ENCODE data around the gene LSM4.
A peak's percentile ranks its signal among the peaks of the same experiment; 100 is the strongest.

The LSM4 gene

DNA sequence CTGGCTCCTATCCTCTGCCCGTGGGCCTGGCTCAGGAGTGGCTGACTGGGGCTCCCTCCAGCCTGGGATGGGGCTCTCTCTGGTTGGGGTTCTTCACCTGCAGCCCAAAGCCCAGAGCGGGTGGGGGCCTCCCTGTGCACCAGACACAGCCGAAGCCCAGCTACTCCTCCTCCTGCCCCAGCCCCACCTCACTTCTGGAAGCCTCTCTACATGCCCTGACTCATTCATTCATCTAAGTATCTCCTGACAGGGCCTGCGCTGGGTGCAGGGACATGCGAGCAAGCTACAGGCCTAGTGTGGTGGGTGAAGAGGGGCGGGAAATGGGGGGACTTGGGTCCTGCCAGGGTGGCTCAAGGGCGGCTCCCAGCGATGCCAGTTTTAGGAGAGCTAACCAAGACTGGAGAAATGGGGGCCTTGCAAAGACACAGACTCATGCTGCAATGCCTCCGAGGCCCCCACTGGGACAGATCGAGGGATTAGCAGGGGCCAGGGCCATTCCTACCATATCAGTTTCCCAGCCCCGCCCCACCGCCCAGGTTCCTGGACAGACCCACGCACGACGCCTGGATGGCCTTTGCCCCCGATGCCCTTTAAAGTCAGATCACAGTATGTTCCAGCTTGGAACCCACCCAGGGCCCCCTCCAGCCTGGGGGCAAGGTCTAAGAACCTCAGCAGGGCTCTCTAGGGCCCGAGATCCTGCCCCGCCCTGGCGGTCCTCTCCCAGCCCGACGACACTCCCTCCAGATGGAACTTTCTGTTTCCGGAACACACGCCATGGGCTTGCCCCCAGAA lies 12.6 kb downstream of the LSM4 start:
- DNase-seq, result no peak

DNA sequence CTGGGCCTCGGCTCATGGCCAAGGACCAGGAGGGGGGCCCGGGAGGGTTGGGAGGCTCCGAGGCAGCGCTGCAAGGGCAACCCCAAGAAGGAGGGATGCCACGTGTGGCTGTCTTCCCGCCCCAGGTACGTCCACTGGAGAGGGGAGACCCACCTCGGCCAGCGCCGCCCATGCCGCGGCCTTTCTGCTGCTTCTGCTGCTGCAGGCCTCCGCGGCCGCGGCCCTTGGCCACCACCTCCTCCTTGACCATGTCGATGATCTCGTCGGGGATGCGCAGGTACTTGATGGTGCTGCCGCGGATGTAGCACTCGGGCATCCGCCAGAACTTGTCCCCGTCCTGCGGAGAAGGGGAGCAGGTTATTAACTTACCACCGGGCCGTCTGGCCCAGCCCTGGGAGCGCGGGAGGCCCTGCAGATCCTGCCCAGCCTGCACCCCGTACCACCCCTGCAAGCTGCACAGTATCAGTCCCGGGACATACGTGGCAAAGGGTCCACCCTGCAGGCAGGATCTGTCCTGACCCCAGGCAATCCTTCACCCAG lies 13.3 kb downstream of the LSM4 start:
- DNase-seq, result no peak

DNA sequence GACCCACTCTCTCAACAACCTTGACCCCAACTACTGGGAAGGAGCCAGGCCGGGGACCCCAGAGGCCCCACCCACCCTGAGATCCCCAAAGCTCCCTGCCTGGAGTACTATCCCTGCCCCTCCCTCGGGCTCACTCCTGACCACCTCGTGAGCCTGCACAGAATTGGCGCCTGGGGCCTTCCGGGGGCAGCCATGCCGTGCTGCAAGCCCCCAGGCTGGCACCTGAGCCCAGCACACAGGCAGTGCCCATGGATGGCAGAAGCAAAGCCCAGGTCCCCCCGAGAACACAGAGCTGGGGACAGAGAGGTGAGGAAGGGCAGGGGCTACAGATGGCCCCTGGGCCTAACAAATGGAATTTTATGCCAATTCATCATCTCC lies 13.9 kb downstream of the LSM4 start:
- no peak for DNase-seq

DNA sequence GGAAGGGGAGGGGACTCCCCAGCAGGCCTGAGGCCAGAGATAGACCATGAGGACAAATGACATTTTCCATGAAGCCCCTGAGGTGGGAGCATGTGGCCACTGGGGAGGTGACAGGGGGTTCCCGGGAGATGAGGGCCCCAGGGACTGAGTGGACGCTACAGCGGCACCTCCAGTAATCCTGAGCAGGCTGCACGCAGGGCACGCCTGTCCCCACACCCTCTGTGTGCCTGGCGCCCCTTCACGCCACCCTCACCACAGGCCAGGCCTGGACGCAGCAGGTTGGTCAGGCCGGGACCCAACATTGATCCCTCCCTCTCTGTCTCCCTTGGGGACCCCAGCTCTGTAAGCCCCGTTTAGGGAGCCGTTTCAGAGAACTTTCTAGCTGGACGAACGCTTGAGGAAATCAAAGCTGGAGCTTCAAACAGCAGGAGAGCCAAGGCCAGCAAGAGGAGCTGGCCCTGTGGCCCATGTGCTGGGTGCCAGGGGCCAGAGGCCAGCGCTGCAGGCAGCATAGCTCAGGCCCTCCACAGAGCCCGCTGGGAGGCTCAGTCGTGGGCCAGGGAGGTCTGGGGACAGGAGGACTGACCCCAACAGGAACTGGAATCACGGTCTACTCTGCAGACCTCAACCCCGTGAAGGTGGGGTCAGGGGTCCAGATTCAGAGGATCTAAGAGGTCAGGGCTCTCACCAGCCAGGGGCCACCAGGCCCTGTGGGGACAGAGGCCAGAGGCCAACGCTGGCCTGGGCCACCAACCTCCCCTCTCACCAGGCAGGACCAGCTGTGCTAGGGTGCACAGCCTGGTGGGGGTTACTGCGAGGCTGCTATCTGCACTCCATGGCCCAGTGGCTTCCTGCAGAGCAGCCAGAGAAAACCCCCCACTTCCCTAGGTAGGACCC lies 14.6 kb downstream of the LSM4 start:
- no peak for DNase-seq

DNA sequence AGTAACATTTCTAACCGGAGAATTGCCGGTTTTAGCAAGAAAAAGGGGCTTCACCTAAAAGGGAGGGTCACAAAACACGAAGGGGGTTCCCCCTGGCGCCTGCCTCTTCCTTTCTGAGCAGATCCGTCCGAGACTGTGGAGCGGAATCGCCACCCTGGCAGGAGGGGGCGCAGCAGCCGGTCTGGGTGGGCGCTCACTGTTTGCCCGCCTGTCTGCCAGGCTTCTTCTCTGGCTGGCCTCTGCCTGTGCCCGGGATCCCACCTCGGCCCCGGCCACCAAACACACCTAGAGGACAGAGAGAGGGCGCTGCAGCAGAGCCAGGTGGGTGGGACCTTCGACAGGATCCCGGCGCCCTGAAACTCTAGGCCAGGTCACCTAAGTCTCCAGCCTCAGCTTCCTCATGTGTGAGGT lies 15.6 kb downstream of the LSM4 start:
- no peak for DNase-seq

DNA sequence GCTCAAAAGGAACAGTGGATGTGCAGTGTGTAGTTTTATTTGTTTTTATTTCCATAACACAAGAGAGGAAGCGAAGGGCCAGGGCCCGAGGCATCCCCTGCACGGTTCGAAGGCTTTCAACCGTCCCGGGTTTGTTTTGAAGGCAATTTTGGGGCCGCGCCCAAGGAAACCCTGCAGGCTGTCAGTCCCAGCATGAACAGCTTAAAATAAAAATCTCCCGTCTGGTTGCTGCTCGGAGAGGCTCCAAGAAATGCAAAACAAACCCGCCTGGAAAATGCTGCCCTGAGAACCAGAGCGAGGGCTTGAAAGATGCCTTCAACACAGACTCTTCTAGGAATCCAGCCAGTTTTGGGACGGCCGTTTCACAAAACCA lies 16.0 kb downstream of the LSM4 start:
- DNase-seq, result no peak

DNA sequence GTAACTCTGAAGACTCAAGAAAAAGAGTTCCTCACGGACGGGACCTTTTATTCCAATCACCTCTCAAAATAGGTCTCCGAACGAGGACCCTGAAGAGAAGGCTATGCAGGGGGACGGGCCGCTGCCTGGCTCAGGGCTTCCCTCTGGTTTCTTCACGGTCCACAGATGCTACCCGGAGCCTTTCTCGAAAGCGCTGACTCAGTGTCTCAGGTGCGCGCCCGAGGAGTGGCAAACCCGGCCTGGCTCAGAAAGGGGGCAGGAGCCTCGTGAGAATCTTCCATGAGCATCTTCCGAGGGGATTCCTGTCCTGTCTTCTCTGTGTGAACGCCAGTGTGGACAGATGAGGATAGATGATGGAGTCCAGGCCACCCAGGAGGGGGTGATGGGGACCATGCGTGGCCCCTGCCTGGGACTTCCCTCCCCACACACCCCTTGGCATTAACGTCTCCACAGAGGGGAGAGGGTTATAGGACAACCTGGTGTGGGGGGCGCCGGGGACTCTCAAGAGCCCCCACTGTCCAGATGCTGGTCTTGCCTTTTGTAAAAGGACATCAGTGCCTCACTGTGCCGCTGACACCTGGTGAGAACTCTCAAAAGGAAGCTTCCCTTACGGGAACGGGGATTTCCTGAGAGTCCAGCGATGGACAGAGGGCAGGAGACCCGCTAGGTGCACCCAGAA lies 16.5 kb downstream of the LSM4 start:
- DNase-seq, result no peak

DNA sequence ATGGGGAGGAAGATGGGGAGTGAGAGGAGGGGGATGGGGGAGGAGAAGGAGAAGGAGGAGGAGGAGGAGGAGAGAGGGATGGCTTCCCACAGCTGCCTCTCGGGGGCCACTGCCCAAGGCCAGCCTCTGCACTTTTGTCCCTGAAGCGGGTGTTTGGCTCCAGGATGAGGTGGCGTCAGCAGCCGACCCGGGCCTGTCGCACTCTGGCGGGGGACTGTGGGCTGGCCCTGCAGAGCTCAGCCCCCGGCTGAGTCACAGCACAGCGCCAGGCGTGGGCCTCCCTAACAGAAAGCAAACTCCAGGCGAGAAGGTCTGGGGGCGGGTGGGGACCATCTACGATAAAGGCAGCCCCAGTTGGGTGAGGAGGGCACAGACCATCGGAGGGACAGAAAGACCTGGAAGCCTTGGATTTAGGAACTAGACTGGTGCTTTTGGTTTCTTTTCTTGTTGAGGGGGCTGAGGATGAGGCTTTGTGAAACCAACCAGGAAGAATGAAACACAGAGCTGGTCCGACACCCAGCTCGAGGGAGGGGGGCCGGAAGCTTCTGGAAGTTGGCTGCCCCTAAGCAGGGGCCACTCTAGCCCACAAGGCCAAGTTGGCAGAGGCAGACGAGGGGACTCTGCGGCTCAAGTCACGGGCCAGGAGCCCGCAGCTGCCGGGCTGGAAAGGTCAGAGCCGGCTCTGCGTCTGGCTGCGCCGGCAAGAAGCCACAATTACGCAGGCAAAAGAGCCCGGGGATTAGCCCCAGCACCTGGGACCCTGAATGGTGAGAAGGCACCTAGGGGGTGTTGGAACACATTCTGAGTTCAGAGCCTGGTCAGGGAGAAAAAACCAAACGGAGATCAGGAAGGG lies 18.2 kb downstream of the LSM4 start:
- DNase-seq, result peak; percentile 89

DNA sequence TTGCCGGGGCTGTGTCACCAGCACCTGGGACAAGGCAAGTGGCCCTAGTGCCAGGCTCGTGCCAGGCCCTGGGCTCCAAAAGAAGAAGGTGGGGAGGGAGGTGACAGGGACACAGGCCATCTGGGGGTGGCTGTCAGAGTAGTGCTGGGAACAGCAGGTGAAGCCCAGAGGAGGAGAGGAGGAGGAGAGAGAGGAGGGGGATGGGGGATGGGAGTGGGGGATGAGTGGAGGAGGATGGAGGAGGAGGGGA lies 18.7 kb downstream of the LSM4 start:
- no peak for DNase-seq

DNA sequence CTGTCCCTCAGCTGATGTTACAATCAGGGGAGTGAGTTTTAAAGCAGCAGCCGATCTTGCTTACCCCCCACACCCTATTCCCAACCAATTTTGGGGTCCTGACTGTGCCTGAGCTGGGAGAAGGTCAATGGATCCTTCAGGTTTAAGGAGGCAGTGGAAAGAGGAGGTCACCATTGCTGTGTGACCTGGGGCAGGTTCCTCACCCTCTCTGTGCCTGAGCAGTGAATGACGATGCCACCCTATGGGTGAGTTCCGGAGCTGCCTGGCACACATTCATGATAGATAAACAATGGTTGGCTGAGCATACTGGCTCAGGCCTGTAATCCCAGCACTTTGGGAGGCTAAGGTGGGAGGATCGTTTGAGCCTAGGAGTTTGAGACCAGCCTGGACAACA lies 21.2 kb downstream of the LSM4 start:
- DNase-seq, result no peak

DNA sequence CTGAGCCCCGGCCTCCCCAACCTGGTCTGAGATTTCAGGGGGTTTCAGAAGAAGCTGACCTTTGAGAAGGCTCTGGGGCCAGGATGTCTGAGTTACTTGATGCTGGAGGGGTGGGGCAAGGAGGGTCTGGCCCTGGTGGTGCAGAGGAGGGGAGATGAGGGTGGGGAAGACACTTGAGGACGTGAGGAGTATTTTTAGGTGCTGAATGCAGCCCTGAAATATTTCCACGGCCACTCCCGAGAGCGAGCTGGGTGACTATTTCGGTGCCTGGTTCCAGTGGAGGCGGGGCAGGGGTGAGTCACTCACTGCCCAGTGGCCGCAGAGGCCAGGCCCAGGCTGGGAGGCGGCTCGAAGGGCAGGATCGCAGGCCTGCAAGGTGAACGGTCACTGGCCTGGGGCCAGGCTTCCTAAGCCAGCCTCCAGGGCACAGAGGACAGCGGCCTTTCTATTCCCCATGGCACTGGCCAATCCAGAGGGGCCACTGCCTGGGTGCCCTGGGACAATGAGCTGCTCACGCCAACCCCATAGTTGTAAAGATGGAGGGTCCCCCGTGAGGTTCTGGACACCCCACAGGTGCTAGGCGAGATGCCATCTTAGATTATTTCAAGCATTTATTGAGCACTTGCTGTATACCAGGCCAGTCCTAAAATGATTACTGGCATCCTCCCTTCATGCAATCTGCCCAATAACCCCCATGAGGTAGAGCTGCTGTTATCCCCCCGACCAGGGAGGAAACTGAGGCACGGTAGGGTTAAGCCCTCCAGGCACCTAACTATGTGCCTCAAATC lies 21.8 kb downstream of the LSM4 start:
- DNase-seq, result peak; percentile 8

DNA sequence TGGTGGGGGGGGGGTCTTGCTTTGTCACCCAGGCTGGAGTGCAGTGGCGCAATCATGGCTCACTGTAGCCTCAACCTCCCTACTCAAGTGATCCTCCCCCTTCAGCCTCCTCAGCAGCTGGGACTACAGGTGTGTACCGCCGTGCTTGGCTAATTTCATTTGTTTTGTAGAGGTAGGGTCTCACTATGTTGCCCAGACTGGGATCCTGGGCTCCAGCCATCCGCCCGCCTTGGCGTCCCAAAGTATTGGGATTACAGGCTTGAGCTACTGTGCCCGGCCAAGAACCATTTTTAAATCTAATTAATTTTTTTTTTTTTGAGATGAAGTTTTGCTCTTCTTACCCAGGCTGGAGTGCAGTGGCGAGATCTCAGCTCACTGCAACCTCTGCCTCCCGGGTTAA lies 23.2 kb downstream of the LSM4 start:
- DNase-seq, result no peak

DNA sequence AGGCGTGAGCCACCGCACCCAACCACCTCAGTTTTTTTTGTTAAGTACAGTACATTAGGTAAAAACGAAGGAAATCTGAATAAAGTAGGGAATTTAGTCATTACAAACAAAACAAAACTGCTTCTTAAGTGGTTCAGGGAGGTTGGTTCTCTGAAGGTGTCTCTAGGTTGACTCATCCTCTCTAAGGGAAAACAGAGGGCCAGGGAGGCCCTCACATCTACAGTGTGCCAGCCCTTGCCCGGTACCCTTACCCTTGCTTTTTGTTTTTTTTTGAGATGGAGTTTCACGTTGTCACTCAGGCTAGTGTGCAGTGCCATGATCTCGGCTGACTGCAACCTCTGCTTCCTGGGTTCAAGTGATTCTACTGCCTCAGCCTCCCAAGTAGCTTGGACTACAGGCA lies 24.3 kb downstream of the LSM4 start:
- no peak for DNase-seq

DNA sequence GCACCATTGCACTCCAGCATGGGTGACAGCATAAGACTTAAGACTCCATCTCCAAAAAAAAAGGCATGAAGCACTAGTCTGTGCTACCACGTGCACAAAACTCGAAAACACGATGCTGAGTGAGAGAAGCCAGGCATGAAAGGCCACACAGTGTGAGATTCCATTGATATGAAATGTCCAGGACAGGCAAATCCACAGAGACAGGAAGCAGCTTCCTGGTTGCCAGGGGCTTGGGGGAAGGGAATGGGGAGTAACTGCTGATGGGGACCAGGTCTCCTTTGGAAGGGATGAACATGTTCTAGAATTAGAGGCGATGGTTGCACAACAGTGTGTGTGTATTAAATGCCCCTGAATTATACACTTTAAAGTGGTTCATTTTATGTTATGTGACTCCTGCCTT lies 25.6 kb downstream of the LSM4 start:
- DNase-seq, result no peak

DNA sequence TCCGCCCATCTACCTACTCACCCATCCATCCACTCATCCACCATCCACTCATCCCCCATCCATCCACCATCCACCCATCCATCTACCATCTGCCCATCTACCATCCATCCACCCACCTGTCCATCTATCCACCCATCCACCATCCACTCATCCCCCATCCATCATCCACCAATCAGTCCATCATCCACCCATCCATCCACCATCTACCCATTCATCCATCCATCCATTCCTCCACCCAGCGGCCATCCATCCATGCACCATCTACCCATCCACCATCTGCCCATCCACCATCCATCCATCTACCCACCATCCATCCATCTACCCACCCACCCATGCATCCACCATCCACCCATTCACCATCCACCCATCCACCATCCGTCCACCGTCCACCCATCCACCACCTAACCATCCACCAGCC lies 27.8 kb downstream of the LSM4 start:
- DNase-seq, result no peak

DNA sequence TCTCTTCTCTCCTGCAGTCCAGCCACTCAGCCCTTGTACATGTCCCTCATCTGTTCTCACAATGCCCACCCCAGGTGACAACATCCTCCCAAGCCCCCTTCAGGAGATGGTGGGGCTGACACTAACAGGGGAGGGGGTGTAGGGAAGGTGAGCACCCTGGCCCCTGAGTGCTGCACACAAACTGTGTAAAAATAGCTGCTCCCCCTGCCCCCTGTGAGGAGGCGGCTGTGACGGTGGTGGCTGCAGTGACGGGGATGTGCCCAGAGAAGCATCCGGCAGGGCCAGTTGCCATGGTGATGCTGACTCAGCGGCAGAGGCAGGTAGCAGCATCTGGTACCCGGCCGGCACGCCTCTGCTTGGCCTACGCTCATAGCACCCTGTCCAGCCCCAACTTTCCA lies 28.4 kb downstream of the LSM4 start:
- no peak for DNase-seq

DNA sequence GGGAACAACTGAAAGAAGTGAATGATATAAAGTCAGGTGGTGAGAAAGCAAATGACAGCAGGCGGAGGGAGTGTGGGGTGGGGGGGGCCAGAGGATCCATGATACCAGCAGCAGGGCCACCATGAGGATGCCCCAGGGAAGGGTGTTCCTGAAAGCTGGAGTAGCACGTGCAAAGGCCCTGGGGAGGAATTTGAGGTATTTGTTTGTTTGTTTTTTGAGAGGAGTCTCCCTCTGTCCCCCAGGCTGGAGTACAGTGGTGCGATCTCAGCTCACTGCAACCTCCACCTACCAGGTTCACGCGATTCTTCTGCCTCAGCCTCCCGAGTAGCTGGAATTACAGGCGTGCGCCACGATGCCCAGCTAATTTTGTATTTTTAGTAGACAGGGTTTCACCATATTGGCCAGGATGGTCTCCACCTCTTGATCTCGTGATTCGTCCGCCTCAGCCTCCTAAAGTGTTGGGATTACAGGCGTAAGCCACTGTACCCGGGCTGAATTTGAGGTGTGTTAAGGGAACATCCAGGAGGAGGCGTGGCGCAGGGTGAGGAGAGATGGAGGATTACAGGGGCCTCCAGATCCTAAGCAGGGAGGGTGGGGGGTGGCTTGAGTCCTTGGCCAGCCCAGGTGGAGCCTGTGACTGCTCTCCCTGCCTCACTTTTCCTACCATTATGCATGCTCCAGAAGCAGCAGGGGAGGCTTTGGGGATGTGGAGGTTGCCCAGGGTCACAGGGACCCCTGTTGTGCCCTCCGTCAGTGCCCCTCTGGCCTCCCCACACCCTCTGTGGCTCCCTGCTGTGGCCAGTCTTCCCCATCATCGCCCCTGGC lies 29.0 kb downstream of the LSM4 start:
- DNase-seq, result no peak

DNA sequence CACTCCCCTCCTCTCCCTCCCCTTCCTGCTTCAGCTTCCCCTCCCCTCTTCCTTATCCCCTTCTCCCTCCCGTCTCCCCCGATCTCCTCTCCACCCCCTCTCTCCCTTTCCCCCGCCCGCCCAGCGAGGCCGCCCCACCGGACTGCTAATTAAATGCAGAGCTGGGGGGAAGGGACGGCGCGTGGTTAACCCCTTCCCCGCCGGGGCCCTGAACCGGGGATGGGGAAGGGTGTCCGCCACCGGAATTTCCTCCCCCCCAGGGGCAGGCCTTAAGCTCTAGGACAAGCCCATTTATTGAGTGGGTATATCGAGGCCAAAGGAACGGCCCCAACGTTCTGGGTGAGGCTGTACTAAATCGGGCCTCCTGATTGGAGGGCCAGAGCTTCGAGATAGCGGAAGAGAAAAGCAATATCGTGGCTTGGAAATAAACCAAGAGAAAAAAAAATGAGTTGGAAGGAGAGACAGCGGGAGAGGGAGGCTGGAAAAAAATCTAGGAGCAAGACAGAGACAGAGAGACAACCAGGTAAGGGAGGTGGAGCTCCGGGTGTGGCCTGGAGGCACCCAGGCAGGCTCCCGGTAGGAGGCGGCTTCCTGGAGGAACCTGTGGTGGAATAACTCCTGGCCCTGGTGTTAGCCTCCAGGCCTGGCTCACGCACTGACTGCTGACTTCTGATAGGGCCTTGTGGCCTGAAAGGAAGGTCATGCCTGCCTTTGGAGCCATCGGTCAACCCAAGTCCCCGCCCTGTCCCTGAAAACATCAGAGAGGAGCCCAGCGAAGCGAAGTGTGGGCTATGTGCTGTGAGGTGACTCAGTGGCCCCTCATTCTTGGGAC lies 29.9 kb downstream of the LSM4 start:
- peak; percentile 95 for DNase-seq

DNA sequence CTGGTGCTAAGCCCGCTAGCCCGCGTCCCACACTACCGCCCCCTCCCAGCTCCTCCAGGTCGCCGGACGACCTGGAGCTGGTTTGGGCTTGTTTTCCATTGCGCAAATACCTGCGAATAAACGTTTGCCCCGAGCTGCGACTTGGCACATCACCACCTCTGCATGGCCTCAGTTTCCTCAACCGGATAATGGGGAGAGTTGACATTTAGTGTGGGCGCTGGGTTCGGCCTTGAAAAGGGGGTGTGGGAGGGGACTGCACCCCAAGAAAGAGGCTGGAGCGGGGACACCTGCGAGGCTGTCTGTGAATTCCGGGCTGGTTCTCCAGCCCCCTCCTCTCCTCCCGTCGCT lies 30.4 kb downstream of the LSM4 start:
- peak; percentile 80 for DNase-seq

Data from OCI-M1 (cell line).